ENCODE measurements around the gene MPIG6B. TPM values are rescaled to one million over a fixed set of nuclear protein-coding genes. Genes with fewer than 3 reads are reported as not detected.

The MPIG6B gene
- total and polyA plus RNA-seq, 4 donors: 0.08 to 10.7 (median 0.24) TPM

DNA sequence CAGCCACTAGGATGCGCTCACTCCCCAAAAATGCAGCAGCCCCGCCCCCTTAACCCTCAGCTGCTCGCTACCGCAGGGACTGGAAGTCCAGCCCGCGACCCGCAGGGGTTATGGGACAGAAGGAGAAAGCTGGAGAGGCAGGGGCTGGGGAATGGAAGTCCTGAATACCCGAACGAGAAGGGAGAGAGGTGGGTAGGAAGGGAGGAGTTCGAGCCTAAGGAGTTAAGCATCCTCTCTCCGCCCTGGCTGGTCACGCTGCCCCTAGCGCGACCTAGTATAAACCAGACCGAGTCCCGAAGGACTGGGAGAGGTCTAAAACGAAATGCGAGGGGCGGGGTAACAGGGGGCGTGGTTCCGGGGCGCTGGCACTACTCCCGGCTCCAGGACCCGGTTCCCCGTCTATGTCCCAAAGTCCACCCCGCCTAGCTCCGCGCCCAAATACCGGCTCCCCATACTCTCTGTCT lies 6.4 kb downstream of the MPIG6B start:
- Histone ChIP-seq H3K27me3 (ENCODE audit: control insufficient read depth in 4 of 4, insufficient read depth in 4 of 4, low read length in 3 of 4) (no peaks in the 10 kb centered on the region), H3K9ac (ENCODE audit: low read depth in 1 of 2, low read length in 2 of 2) (peak overlapping the region; percentile 37 to 62), H3K4me3 (ENCODE audit: low read depth in 1 of 3, low read length in 3 of 3) (peak overlapping the region; percentile 73 to 77 (median 73)), H3K27ac (ENCODE audit: low read depth in 1 of 2, low read length in 2 of 2) (peak overlapping the region; percentile 91 to 92), H3K4me1 (ENCODE audit: control insufficient read depth in 4 of 4, insufficient read depth in 4 of 4, low read length in 3 of 4) (peaks cover 4 to 29% (median 15%) of the 10 kb centered on the region in 4 donors), H3K36me3 (ENCODE audit: control insufficient read depth in 4 of 4, insufficient read depth in 3 of 4, low read depth in 1 of 4, low read length in 3 of 4) (peaks cover 8 to 33% (median 20%) of the 10 kb centered on the region in 4 donors), H3K9me3 (ENCODE audit: control insufficient read depth in 4 of 4, low read length in 3 of 4) (no peaks in the 10 kb centered on the region)
- TF ChIP-seq YY1 (IDR thresholded peaks at IDR 0.05): peak; percentile 56
- TF ChIP-seq NR2F2 (IDR thresholded peaks at IDR 0.05): no peak
- TF ChIP-seq FOXA1 (IDR thresholded peaks at IDR 0.05): no peak
- TF ChIP-seq, protein P1, sequence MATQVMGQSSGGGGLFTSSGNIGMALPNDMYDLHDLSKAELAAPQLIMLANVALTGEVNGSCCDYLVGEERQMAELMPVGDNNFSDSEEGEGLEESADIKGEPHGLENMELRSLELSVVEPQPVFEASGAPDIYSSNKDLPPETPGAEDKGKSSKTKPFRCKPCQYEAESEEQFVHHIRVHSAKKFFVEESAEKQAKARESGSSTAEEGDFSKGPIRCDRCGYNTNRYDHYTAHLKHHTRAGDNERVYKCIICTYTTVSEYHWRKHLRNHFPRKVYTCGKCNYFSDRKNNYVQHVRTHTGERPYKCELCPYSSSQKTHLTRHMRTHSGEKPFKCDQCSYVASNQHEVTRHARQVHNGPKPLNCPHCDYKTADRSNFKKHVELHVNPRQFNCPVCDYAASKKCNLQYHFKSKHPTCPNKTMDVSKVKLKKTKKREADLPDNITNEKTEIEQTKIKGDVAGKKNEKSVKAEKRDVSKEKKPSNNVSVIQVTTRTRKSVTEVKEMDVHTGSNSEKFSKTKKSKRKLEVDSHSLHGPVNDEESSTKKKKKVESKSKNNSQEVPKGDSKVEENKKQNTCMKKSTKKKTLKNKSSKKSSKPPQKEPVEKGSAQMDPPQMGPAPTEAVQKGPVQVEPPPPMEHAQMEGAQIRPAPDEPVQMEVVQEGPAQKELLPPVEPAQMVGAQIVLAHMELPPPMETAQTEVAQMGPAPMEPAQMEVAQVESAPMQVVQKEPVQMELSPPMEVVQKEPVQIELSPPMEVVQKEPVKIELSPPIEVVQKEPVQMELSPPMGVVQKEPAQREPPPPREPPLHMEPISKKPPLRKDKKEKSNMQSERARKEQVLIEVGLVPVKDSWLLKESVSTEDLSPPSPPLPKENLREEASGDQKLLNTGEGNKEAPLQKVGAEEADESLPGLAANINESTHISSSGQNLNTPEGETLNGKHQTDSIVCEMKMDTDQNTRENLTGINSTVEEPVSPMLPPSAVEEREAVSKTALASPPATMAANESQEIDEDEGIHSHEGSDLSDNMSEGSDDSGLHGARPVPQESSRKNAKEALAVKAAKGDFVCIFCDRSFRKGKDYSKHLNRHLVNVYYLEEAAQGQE (IDR thresholded peaks at IDR 0.05): peak; percentile 32
- no peak for TF ChIP-seq GABPA (IDR thresholded peaks at IDR 0.05 in 1 of 2, conservative IDR thresholded peaks at IDR 0.05 in 1 of 2)
- TF ChIP-seq EGR1 (IDR thresholded peaks at IDR 0.05; ENCODE audit: low read depth in 2 of 2): no peak
- TF ChIP-seq FOXA2 (IDR thresholded peaks at IDR 0.05): no peak
- TF ChIP-seq TAF1 (conservative IDR thresholded peaks at IDR 0.05): no peak
- peak; percentile 58 to 67 for TF ChIP-seq RXRA (IDR thresholded peaks at IDR 0.05)
- TF ChIP-seq, protein P2, sequence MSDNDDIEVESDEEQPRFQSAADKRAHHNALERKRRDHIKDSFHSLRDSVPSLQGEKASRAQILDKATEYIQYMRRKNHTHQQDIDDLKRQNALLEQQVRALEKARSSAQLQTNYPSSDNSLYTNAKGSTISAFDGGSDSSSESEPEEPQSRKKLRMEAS (IDR thresholded peaks at IDR 0.05): peak; percentile 84
- TF ChIP-seq HNF4A (conservative IDR thresholded peaks at IDR 0.05): peak; percentile 78 to 81
- peak; percentile 79 to 95 for TF ChIP-seq JUND (IDR thresholded peaks at IDR 0.05)
- TF ChIP-seq RAD21 (IDR thresholded peaks at IDR 0.05): peak; percentile 81 to 90
- TF ChIP-seq SP1 (IDR thresholded peaks at IDR 0.05): peak; percentile 58
- TF ChIP-seq CTCF (IDR thresholded peaks at IDR 0.05; ENCODE audit: low read depth, low read length, missing input control): peak; percentile 56
- TF ChIP-seq HNF4G (IDR thresholded peaks at IDR 0.05): peak; percentile 59
- no peak for TF ChIP-seq ZBTB33 (IDR thresholded peaks at IDR 0.05)
- TF ChIP-seq, protein P3, sequence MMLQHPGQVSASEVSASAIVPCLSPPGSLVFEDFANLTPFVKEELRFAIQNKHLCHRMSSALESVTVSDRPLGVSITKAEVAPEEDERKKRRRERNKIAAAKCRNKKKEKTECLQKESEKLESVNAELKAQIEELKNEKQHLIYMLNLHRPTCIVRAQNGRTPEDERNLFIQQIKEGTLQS (IDR thresholded peaks at IDR 0.05): peak; percentile 19
- peak; percentile 88 for DNase-seq (ENCODE audit: low spot score)
- WGBS: under 1% methylated on average over 29 of the region's 29 CpGs
